ENCODE measurements around the gene AKAP5. TPM values are rescaled to one million over a fixed set of nuclear protein-coding genes. Genes with fewer than 3 reads are reported as not detected.

The AKAP5 gene
- total RNA-seq, 1 donor from 2014 or later: 2.9 TPM

- no peaks in the 10 kb centered on the region for H3K36me3 Mint-ChIP-seq (ENCODE audit: low read depth, unreplicated experiment)
- Histone ChIP-seq H3K4me3 (ENCODE audit: insufficient read depth, low read depth, low read length) (no peak overlapping the region), H3K4me2 (ENCODE audit: low read length) (no peak overlapping the region), H3K27me3 (ENCODE audit: insufficient read depth, low read length) (no peaks in the 10 kb centered on the region), H3K9ac (ENCODE audit: low read length) (no peak overlapping the region), H2AFZ (ENCODE audit: low read depth, low read length) (no peak overlapping the region), H4K20me1 (ENCODE audit: insufficient read depth, low read length) (no peaks in the 10 kb centered on the region), H3K9me3 (ENCODE audit: insufficient read depth, low read depth, low read length) (no peaks in the 10 kb centered on the region), H3K4me1 (ENCODE audit: insufficient read depth, low read length) (peaks cover 20% of the 10 kb centered on the region), H3K27ac (ENCODE audit: low read depth, low read length) (no peak overlapping the region), H3K79me2 (ENCODE audit: insufficient read depth, low read length) (peaks cover 50% of the 10 kb centered on the region), H3K36me3 (ENCODE audit: insufficient read depth, low read length) (no peaks in the 10 kb centered on the region)
- no peaks in the 10 kb centered on the region for H3K9me3 Mint-ChIP-seq (ENCODE audit: unreplicated experiment)
- H3K27me3 Mint-ChIP-seq (ENCODE audit: low read depth, unreplicated experiment): no peaks in the 10 kb centered on the region
- FAIRE-seq (no peak), DNase-seq (ENCODE audit: low read depth) (no peak)
- TF ChIP-seq EZH2 (IDR thresholded peaks at IDR 0.05; ENCODE audit: insufficient read depth, low read length) (no peak), CTCF (IDR thresholded peaks at IDR 0.05; ENCODE audit: insufficient read depth, low read depth, low read length) (no peak)
- H3K4me1 Mint-ChIP-seq (ENCODE audit: low read depth, unreplicated experiment): peaks cover 17% of the 10 kb centered on the region
- H3K4me3 Mint-ChIP-seq (ENCODE audit: unreplicated experiment): peak overlapping the region; percentile 13
- H3K27ac Mint-ChIP-seq (ENCODE audit: unreplicated experiment): peak overlapping the region; percentile 8
Observed at GRCh38 chr14:64500088-64500487, 34.8 kb downstream of the AKAP5 start.

DNA sequence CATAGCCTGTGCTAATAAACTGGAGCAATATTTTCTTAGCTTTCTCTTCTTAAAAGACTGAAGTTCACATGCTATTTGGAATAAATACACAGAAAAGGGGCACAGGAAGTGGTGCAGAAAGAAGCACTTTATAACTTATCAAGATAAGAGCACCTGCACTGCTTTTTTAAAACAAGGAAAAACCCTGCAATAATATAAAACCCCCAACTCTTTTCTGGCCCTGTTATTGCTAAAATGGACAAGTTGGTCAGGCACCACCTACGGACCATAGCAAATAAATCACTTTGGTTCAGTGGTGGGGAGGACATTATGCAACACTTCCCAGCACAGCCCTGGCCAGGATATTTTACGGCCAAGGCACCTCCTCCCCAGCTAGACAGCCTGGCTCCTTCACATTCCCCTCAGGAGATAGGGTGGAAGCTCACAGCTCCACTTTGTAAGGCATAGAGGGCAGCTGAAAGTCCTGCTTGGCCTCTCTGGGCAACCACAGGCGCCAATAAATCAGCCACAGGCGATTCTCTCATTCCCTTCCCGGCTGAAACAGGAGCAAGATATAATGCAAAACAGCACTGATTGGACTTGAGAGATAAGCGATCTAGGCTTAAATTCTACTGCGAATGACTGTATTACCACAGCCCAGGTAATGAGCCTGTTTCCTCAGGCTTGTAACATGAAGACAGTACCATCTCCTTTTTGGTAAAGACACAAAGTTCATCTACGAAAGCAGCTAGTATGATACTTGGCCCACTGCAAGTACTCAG is 36.3 kb downstream of the AKAP5 start:
- peak overlapping the region; percentile 93 for H3K4me2 ChIP-seq (ENCODE audit: low read length)
- H3K4me1 Mint-ChIP-seq (ENCODE audit: low read depth, unreplicated experiment): peaks cover 20% of the 10 kb centered on the region
- H3K27ac Mint-ChIP-seq (ENCODE audit: unreplicated experiment): peak overlapping the region; percentile 20
- peaks cover 64% of the 10 kb centered on the region for H3K79me2 ChIP-seq (ENCODE audit: insufficient read depth, low read length)
- H3K4me3 ChIP-seq (ENCODE audit: insufficient read depth, low read depth, low read length): no peak overlapping the region
- H3K27me3 ChIP-seq (ENCODE audit: insufficient read depth, low read length): no peaks in the 10 kb centered on the region
- no peaks in the 10 kb centered on the region for H3K36me3 ChIP-seq (ENCODE audit: insufficient read depth, low read length)
- TF ChIP-seq CTCF (IDR thresholded peaks at IDR 0.05; ENCODE audit: insufficient read depth, low read depth, low read length) (no peak), EZH2 (IDR thresholded peaks at IDR 0.05; ENCODE audit: insufficient read depth, low read length) (no peak)
- no peak overlapping the region for H3K27ac ChIP-seq (ENCODE audit: low read depth, low read length)
- H3K36me3 Mint-ChIP-seq (ENCODE audit: low read depth, unreplicated experiment): no peaks in the 10 kb centered on the region
- no peaks in the 10 kb centered on the region for H3K9me3 ChIP-seq (ENCODE audit: insufficient read depth, low read depth, low read length)
- no peaks in the 10 kb centered on the region for H3K27me3 Mint-ChIP-seq (ENCODE audit: low read depth, unreplicated experiment)
- no peaks in the 10 kb centered on the region for H3K9me3 Mint-ChIP-seq (ENCODE audit: unreplicated experiment)
- peaks cover 24% of the 10 kb centered on the region for H3K4me1 ChIP-seq (ENCODE audit: insufficient read depth, low read length)
- no peak overlapping the region for H2AFZ ChIP-seq (ENCODE audit: low read depth, low read length)
- H3K9ac ChIP-seq (ENCODE audit: low read length): peak overlapping the region; percentile 21
- H4K20me1 ChIP-seq (ENCODE audit: insufficient read depth, low read length): peaks cover 15% of the 10 kb centered on the region
- FAIRE-seq: no peak
- H3K4me3 Mint-ChIP-seq (ENCODE audit: unreplicated experiment): peak overlapping the region; percentile 89
- peak; percentile 77 for DNase-seq (ENCODE audit: low read depth)

- DNase-seq (ENCODE audit: low read depth): no peak
- peaks cover 69% of the 10 kb centered on the region for H3K79me2 ChIP-seq (ENCODE audit: insufficient read depth, low read length)
- H3K9me3 Mint-ChIP-seq (ENCODE audit: unreplicated experiment): no peaks in the 10 kb centered on the region
- FAIRE-seq: no peak
- no peaks in the 10 kb centered on the region for H3K27me3 ChIP-seq (ENCODE audit: insufficient read depth, low read length)
- peak overlapping the region; percentile 65 for H3K27ac Mint-ChIP-seq (ENCODE audit: unreplicated experiment)
- peaks cover 3% of the 10 kb centered on the region for H3K36me3 Mint-ChIP-seq (ENCODE audit: low read depth, unreplicated experiment)
- TF ChIP-seq EZH2 (IDR thresholded peaks at IDR 0.05; ENCODE audit: insufficient read depth, low read length) (no peak), CTCF (IDR thresholded peaks at IDR 0.05; ENCODE audit: insufficient read depth, low read depth, low read length) (no peak)
- H3K27ac ChIP-seq (ENCODE audit: low read depth, low read length): peak overlapping the region; percentile 97
- H3K36me3 ChIP-seq (ENCODE audit: insufficient read depth, low read length): no peaks in the 10 kb centered on the region
- peak overlapping the region; percentile 99 for H3K9ac ChIP-seq (ENCODE audit: low read length)
- H3K4me2 ChIP-seq (ENCODE audit: low read length): peak overlapping the region; percentile 93
- peak overlapping the region; percentile 87 for H3K4me3 ChIP-seq (ENCODE audit: insufficient read depth, low read depth, low read length)
- H4K20me1 ChIP-seq (ENCODE audit: insufficient read depth, low read length): peaks cover 23% of the 10 kb centered on the region
- no peaks in the 10 kb centered on the region for H3K27me3 Mint-ChIP-seq (ENCODE audit: low read depth, unreplicated experiment)
- peak overlapping the region; percentile 89 for H3K4me3 Mint-ChIP-seq (ENCODE audit: unreplicated experiment)
- peaks cover 33% of the 10 kb centered on the region for H3K4me1 ChIP-seq (ENCODE audit: insufficient read depth, low read length)
- no peak overlapping the region for H2AFZ ChIP-seq (ENCODE audit: low read depth, low read length)
- peaks cover 25% of the 10 kb centered on the region for H3K4me1 Mint-ChIP-seq (ENCODE audit: low read depth, unreplicated experiment)
- no peaks in the 10 kb centered on the region for H3K9me3 ChIP-seq (ENCODE audit: insufficient read depth, low read depth, low read length)
Observed at GRCh38 chr14:64502456-64502855, 37.2 kb downstream of the AKAP5 start.

All from astrocyte (in vitro differentiated cells and primary cell).